Right forelimb (tissue), 1 donor: ENCODE results near the gene EFHD1.
"Not testable (repeated sequence)": the region's sequence is repeated elsewhere in the genome, so short reads cannot be mapped to it uniquely, and the experiment has no call there.

Experiments used
- DNase-seq: peaks from one replicate; pipeline ENCODE4 v3.0.0-alpha.2; 2018

EFHD1 gene

GRCh38 chr2:232653441-232653840 lies 20.0 kb downstream of the EFHD1 start:
- no peak for DNase-seq

GRCh38 chr2:232655392-232655791 lies 22.0 kb downstream of the EFHD1 start:
- DNase-seq, result peak; percentile 45

GRCh38 chr2:232658217-232658785 lies 24.9 kb downstream of the EFHD1 start:
- no peak for DNase-seq

- no peak for DNase-seq
These were observed 26.0 kb downstream of the EFHD1 start for GRCh38 chr2:232659359-232659758.

- DNase-seq, result peak; percentile 17
These were observed 29.3 kb downstream of the EFHD1 start for GRCh38 chr2:232662486-232663260.

- DNase-seq, result peak; percentile 18
These were observed 32.8 kb downstream of the EFHD1 start for GRCh38 chr2:232666051-232666805.

- DNase-seq, result no peak
These were observed 34.7 kb downstream of the EFHD1 start for GRCh38 chr2:232667989-232668583.

GRCh38 chr2:232668805-232669444 lies 35.5 kb downstream of the EFHD1 start:
- DNase-seq, result peak; percentile 50

- DNase-seq, result no peak
These were observed 39.2 kb downstream of the EFHD1 start for GRCh38 chr2:232672588-232672987.

- no peak for DNase-seq
These were observed 41.1 kb downstream of the EFHD1 start for GRCh38 chr2:232674491-232674890.

GRCh38 chr2:232675381-232675780 lies 42.0 kb downstream of the EFHD1 start:
- DNase-seq, result no peak

- no peak for DNase-seq
These were observed 46.6 kb downstream of the EFHD1 start for GRCh38 chr2:232680006-232680405.

GRCh38 chr2:232681527-232681926 lies 48.1 kb downstream of the EFHD1 start:
- no peak for DNase-seq

- no peak for DNase-seq
These were observed 50.0 kb downstream of the EFHD1 start for GRCh38 chr2:232683368-232683767.

- not testable (repeated sequence) for DNase-seq
These were observed 52.0 kb downstream of the EFHD1 start for GRCh38 chr2:232685391-232685790.

GRCh38 chr2:232687382-232688160 lies 54.2 kb downstream of the EFHD1 start:
- DNase-seq, result no peak

GRCh38 chr2:232688201-232688600 lies 54.8 kb downstream of the EFHD1 start:
- no peak for DNase-seq

- DNase-seq, result peak; percentile 54
These were observed 55.9 kb downstream of the EFHD1 start for GRCh38 chr2:232689152-232689910.

GRCh38 chr2:232691117-232691516 lies 57.7 kb downstream of the EFHD1 start:
- not testable (repeated sequence) for DNase-seq

GRCh38 chr2:232693344-232693743 lies 59.9 kb downstream of the EFHD1 start:
- no peak for DNase-seq

GRCh38 chr2:232696609-232697058 lies 63.2 kb downstream of the EFHD1 start:
- DNase-seq, result no peak
